ENCODE measurements around the gene MARCHF7. TPM values are rescaled to one million over a fixed set of nuclear protein-coding genes. Genes with fewer than 3 reads are reported as not detected.

Gene MARCHF7
- total and polyA plus RNA-seq, 2 of the 13 experiments (the other 11 are each of a cell fraction or from before 2014, with no cell fraction given): 32.8 to 88.5 TPM

DNA sequence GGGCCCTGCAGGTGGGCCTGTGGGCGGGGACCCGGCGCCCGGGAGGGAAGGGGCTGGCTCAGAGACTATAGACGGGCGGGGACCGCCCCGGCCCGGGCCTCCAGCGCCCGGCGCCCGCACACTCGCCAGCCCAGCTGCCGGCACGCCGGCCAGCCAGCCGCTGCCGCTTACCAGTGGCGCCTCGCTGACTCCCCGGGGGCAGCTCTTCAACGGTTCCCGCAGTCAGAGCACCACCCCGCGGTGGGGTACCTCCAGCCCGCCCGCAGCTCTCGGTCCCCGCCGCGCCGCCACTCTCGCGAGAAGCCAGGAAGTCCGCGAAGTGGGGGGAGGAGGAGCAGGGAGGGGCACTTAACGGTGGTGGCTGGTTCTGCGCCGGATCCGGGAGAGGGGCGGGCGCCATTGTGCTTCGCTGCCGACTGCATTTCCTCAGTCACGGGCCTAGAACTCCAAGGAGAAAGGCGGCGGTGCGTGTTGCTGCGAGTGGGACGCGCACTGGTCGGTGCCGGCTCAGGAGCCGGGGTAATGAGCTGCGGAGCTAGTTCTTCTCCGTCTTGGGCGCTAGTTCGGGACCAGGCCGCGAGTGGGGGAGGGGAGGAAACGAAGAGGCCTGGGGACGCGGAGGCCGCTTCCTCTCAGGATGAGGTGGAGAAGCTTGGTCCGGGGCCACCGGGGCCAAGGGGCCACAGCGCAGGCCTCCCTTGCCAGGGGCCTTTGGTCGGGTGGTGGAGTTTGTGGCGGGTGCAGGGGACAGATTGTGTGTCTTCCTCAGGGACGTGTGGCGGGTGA, at the start of gene MARCHF7 (continued):
- TF ChIP-seq ZFP90 (CRISPR knock-in tag; IDR thresholded peaks at IDR 0.05; ENCODE audit: borderline replicate concordance) (peak; percentile 97; the same call in 1 of the 2 replicates), HIVEP1 (CRISPR knock-in tag; IDR thresholded peaks at IDR 0.05) (peak; percentile 96), ZNF614 (CRISPR knock-in tag; IDR thresholded peaks at IDR 0.05; ENCODE audit: borderline replicate concordance) (peak; percentile 90; the same call in 1 of the 2 replicates), FLYWCH1 (CRISPR knock-in tag; IDR thresholded peaks at IDR 0.05) (peak; percentile 99), NR2F6 (IDR thresholded peaks at IDR 0.05) (peak; percentile 27; the same call in 1 of the 2 replicates), NR2F6 (CRISPR knock-in tag; IDR thresholded peaks at IDR 0.05) (no peak), ATF7 (IDR thresholded peaks at IDR 0.05) (no peak), ATF7 (CRISPR knock-in tag; IDR thresholded peaks at IDR 0.05) (0 out of 2 replicates have a peak, but pooled peaks have one; percentile 46), ZFP41 (CRISPR knock-in tag; IDR thresholded peaks at IDR 0.05; ENCODE audit: borderline replicate concordance) (peak; percentile 95; the same call in 1 of the 2 replicates), HDAC1 (CRISPR knock-in tag; IDR thresholded peaks at IDR 0.05) (peak; percentile 94), CREB1 (IDR thresholded peaks at IDR 0.05) (0 out of 2 replicates have a peak, but pooled peaks have one; percentile 10), CREB1 (CRISPR knock-in tag; IDR thresholded peaks at IDR 0.05) (peak; percentile 70; the same call in 1 of the 2 replicates), ZNF101 (CRISPR knock-in tag; IDR thresholded peaks at IDR 0.05; ENCODE audit: borderline replicate concordance, low read depth) (peak; percentile 87), ZNF367 (CRISPR knock-in tag; IDR thresholded peaks at IDR 0.05; ENCODE audit: borderline replicate concordance) (peak; percentile 91; the same call in 1 of the 2 replicates), ZNF841 (CRISPR knock-in tag; IDR thresholded peaks at IDR 0.05; ENCODE audit: borderline replicate concordance) (no peak)
- TF ChIP-seq, protein P1, sequence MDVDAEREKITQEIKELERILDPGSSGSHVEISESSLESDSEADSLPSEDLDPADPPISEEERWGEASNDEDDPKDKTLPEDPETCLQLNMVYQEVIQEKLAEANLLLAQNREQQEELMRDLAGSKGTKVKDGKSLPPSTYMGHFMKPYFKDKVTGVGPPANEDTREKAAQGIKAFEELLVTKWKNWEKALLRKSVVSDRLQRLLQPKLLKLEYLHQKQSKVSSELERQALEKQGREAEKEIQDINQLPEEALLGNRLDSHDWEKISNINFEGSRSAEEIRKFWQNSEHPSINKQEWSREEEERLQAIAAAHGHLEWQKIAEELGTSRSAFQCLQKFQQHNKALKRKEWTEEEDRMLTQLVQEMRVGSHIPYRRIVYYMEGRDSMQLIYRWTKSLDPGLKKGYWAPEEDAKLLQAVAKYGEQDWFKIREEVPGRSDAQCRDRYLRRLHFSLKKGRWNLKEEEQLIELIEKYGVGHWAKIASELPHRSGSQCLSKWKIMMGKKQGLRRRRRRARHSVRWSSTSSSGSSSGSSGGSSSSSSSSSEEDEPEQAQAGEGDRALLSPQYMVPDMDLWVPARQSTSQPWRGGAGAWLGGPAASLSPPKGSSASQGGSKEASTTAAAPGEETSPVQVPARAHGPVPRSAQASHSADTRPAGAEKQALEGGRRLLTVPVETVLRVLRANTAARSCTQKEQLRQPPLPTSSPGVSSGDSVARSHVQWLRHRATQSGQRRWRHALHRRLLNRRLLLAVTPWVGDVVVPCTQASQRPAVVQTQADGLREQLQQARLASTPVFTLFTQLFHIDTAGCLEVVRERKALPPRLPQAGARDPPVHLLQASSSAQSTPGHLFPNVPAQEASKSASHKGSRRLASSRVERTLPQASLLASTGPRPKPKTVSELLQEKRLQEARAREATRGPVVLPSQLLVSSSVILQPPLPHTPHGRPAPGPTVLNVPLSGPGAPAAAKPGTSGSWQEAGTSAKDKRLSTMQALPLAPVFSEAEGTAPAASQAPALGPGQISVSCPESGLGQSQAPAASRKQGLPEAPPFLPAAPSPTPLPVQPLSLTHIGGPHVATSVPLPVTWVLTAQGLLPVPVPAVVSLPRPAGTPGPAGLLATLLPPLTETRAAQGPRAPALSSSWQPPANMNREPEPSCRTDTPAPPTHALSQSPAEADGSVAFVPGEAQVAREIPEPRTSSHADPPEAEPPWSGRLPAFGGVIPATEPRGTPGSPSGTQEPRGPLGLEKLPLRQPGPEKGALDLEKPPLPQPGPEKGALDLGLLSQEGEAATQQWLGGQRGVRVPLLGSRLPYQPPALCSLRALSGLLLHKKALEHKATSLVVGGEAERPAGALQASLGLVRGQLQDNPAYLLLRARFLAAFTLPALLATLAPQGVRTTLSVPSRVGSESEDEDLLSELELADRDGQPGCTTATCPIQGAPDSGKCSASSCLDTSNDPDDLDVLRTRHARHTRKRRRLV (CRISPR knock-in tag; IDR thresholded peaks at IDR 0.05): peak; percentile 97
- TF ChIP-seq, protein P2, sequence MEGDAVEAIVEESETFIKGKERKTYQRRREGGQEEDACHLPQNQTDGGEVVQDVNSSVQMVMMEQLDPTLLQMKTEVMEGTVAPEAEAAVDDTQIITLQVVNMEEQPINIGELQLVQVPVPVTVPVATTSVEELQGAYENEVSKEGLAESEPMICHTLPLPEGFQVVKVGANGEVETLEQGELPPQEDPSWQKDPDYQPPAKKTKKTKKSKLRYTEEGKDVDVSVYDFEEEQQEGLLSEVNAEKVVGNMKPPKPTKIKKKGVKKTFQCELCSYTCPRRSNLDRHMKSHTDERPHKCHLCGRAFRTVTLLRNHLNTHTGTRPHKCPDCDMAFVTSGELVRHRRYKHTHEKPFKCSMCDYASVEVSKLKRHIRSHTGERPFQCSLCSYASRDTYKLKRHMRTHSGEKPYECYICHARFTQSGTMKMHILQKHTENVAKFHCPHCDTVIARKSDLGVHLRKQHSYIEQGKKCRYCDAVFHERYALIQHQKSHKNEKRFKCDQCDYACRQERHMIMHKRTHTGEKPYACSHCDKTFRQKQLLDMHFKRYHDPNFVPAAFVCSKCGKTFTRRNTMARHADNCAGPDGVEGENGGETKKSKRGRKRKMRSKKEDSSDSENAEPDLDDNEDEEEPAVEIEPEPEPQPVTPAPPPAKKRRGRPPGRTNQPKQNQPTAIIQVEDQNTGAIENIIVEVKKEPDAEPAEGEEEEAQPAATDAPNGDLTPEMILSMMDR (CRISPR knock-in tag; IDR thresholded peaks at IDR 0.05): peak; percentile 98
- TF ChIP-seq, protein P3, sequence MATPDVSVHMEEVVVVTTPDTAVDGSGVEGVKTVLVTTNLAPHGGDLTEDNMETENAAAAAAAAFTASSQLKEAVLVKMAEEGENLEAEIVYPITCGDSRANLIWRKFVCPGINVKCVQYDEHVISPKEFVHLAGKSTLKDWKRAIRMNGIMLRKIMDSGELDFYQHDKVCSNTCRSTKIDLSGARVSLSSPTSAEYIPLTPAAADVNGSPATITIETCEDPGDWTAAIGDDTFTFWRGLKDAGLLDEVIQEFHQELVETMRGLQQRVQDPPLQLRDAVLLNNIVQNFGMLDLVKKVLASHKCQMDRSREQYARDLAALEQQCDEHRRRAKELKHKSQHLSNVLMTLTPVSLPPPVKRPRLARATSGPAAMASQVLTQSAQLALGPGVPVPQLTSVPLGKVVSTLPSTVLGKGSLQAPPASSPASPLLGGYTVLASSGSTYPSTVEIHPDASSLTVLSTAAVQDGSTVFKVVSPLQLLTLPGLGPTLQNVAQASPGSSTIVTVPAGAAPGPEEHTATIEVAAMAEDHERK (CRISPR knock-in tag; IDR thresholded peaks at IDR 0.05; ENCODE audit: low read depth): no peak
